Stomach (tissue), 4 donors: ENCODE results near the gene SMCO4.

ENCODE experiments used
- EP300 ChIP-seq: sonication (generic); formaldehyde crosslinking; IDR thresholded peaks from one replicate; pipeline ENCODE4 v1.6.1; 2017; ENCODE audit warnings: antibody characterized with exemption
- POLR2A ChIP-seq, 4 donors: fragments of 450-650 bp; IDR thresholded peaks; one replicate each; pipeline ENCODE4 v1.6.1; 2016; ENCODE audit warnings: antibody characterized with exemption in 4 of 4, control low read depth in 2 of 4, mild to moderate bottlenecking in 1 of 4, moderate library complexity in 1 of 4
- POLR2AphosphoS5 ChIP-seq, 3 donors: sonication (generic); formaldehyde crosslinking; IDR thresholded peaks; one replicate each; pipeline ENCODE4 v1.6.1; 2016; ENCODE audit warnings: antibody characterized with exemption in 3 of 3
- TF ChIP-seq, protein P1 (sequence below), 7 experiments: fragments of 450-650 bp in 4 of 7; fragments of 200-600 bp in 3 of 7; sonication (generic) in 3 of 7; IDR thresholded peaks; one replicate each; pipeline ENCODE4 v1.5.1; 2016 to 2019; ENCODE audit warnings: antibody characterized with exemption in 7 of 7, control low read depth in 2 of 7, mild to moderate bottlenecking in 1 of 7

DNA sequence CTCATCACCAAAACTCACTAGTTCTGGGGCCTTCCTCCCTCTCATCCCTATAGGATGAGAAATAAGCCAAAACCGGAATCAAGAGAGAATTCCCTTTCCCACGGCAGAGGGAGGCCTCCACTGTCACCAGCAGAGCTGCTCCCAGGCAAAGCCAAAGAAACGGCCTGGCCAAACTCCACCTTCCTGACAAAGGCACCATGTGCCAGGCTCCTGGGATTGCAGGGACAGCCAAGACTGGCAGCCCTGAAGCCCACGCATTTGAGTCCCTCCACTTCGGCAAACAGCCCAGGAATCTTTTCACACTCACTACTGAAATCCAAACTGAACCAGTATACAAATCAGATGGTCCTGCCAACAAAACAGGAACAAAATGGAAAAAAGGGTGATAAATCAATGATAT is 6.1 kb downstream of the SMCO4 start:
- TF ChIP-seq, protein P1, sequence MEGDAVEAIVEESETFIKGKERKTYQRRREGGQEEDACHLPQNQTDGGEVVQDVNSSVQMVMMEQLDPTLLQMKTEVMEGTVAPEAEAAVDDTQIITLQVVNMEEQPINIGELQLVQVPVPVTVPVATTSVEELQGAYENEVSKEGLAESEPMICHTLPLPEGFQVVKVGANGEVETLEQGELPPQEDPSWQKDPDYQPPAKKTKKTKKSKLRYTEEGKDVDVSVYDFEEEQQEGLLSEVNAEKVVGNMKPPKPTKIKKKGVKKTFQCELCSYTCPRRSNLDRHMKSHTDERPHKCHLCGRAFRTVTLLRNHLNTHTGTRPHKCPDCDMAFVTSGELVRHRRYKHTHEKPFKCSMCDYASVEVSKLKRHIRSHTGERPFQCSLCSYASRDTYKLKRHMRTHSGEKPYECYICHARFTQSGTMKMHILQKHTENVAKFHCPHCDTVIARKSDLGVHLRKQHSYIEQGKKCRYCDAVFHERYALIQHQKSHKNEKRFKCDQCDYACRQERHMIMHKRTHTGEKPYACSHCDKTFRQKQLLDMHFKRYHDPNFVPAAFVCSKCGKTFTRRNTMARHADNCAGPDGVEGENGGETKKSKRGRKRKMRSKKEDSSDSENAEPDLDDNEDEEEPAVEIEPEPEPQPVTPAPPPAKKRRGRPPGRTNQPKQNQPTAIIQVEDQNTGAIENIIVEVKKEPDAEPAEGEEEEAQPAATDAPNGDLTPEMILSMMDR (IDR thresholded peaks at IDR 0.05) = no peak
- TF ChIP-seq POLR2A (IDR thresholded peaks at IDR 0.05) (no peak), EP300 (no peak), POLR2AphosphoS5 (IDR thresholded peaks at IDR 0.05) (no peak)
